Osteoblast (primary cell): ENCODE measurements around the gene ITCH. TPM values are rescaled to one million over a fixed set of nuclear protein-coding genes. Genes with fewer than 3 reads are reported as not detected.
"Not testable (repeated sequence)": the region's sequence is repeated elsewhere in the genome, so short reads cannot be mapped to it uniquely, and the experiment has no call there.

ENCODE experiments used
- DNase-seq: peaks from one replicate; pipeline ENCODE4 v3.0.0; 2011; ENCODE audit warnings: low spot score, mixed read lengths; ENCODE audit not compliant: insufficient read length; ENCODE audit errors: missing footprints
- H2AFZ ChIP-seq: 2 replicates; pipeline ENCODE4 v1.6.0; 2011; ENCODE audit warnings: mild to moderate bottlenecking, low read length
- H3K27ac ChIP-seq: 2 replicates; pipeline ENCODE4 v1.5.1; 2011; ENCODE audit warnings: mild to moderate bottlenecking, low read depth, low read length, moderate library complexity
- H3K27me3 ChIP-seq: 2 replicates; pipeline ENCODE4 v1.6.0; 2012; ENCODE audit warnings: mild to moderate bottlenecking, control low read depth, inconsistent platforms, low read length, moderate library complexity; ENCODE audit not compliant: insufficient read depth
- H3K36me3 ChIP-seq: 2 replicates; pipeline ENCODE4 v1.5.1; 2011; ENCODE audit warnings: mild to moderate bottlenecking, low read length, control low read depth, moderate library complexity; ENCODE audit not compliant: insufficient read depth
- H3K4me1 ChIP-seq: 2 replicates; pipeline ENCODE4 v1.5.1; 2011; ENCODE audit warnings: mild to moderate bottlenecking, low read length, control low read depth, moderate library complexity; ENCODE audit not compliant: insufficient read depth
- H3K4me2 ChIP-seq: 2 replicates; pipeline ENCODE4 v1.6.0; 2011; ENCODE audit warnings: mild to moderate bottlenecking, low read length; ENCODE audit not compliant: insufficient read depth
- H3K4me3 ChIP-seq: fragments of 200-600 bp; sonication (generic); 3 replicates; pipeline ENCODE4 v1.5.1; 2012; ENCODE audit warnings: mild to moderate bottlenecking, low read length, inconsistent platforms; ENCODE audit not compliant: insufficient read depth
- H3K79me2 ChIP-seq: 2 replicates; pipeline ENCODE4 v1.6.0; 2012; ENCODE audit warnings: mild to moderate bottlenecking, low read length, control low read depth, inconsistent platforms; ENCODE audit not compliant: insufficient read depth
- H3K9me3 ChIP-seq: 2 replicates; pipeline ENCODE4 v1.5.1; 2011; ENCODE audit warnings: low read depth, low read length, control low read depth
- H4K20me1 ChIP-seq: 2 replicates; pipeline ENCODE4 v1.6.0; 2012; ENCODE audit warnings: mild to moderate bottlenecking, low read length, control low read depth; ENCODE audit not compliant: insufficient read depth
- CTCF ChIP-seq: IDR thresholded peaks from 2 replicates; pipeline ENCODE4 v1.5.1; 2011; ENCODE audit warnings: mild to moderate bottlenecking, low read depth, low read length, moderate library complexity; ENCODE audit errors: extremely low read depth
- total RNA-seq: library from RNA; depleted of rRNA; stranded (reverse); fragments of >200 nt; gene quantifications from 2 replicates; pipeline ENCODE4 v1.2.3, GENCODE V29; 2012

ITCH gene
- total RNA-seq, 1 donor: 79.3 TPM

- H3K9me3 ChIP-seq: no peaks in the 10 kb centered on the region
- no peaks in the 10 kb centered on the region for H3K79me2 ChIP-seq
- no peaks in the 10 kb centered on the region for H3K4me1 ChIP-seq
- H3K36me3 ChIP-seq: no peaks in the 10 kb centered on the region
- no peak overlapping the region for H3K4me2 ChIP-seq
- no peak for DNase-seq
- H2AFZ ChIP-seq: no peak overlapping the region
- no peak overlapping the region for H3K4me3 ChIP-seq
- TF ChIP-seq CTCF: no peak
- H3K27ac ChIP-seq: no peak overlapping the region
- H3K27me3 ChIP-seq: no peaks in the 10 kb centered on the region
- H4K20me1 ChIP-seq: no peaks in the 10 kb centered on the region
Measured at GRCh38 chr20:34328928-34329677, 34.0 kb upstream of the ITCH start.

DNA sequence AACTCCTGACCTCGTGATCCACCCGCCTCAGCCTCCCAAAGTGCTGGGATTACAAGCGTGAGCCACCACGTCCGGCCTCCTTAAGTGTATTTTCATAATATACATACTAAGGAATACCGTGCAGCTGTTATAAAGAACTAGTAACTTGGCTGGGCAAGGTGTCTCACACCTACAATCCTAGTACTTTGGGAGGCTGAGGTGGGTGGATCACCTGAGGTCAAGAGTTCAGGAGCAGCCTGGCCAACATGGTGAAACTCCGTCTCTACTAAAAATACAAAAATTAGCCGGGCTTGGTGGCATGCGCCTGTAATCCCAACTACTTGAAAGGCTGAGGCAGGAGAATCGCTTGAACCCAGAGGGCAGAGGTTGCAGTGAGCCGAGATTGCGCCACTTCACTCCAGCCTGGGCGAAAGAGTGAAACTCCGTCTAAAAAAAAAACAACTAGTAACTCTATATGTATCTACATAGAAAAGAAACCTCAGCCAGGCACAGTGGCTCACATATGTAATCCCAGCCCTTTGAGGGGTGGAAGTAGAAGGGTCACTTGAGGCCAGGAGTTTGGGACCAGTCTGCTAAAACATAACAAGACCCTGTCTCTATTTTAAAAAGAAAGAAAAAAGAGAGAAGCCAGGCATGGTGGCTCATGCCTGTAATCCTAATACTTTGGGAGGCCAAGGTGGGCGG is 32.1 kb upstream of the ITCH start:
- H3K27ac ChIP-seq, H3K9me3 ChIP-seq, H4K20me1 ChIP-seq, H3K4me1 ChIP-seq, H2AFZ ChIP-seq, H3K36me3 ChIP-seq, DNase-seq, H3K4me2 ChIP-seq, H3K4me3 ChIP-seq, H3K79me2 ChIP-seq, H3K27me3 ChIP-seq: not testable (repeated sequence)

DNA sequence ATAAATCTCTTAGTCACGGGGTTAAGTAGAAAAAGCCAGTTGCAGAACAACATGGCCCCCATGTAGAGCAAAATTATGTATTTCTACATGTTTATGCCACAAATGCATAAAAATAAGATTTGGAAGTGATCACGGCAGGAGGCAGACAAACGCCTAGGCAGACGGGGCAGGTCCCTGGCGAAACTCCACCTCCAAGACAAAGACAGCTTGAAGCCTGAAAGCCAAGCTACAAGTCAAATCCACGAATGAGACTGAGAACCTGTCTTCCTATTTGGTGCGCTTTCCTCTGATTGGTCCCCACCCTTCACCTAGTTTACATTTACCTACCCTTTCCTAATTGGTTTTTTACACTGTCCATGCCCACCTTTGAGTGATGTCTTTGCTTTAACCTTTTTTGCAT is 31.2 kb upstream of the ITCH start:
- peaks cover 7% of the 10 kb centered on the region for H3K4me1 ChIP-seq
- no peak for DNase-seq
- no peak overlapping the region for H2AFZ ChIP-seq
- H3K9me3 ChIP-seq: no peaks in the 10 kb centered on the region
- H3K27me3 ChIP-seq: no peaks in the 10 kb centered on the region
- no peak for TF ChIP-seq CTCF
- H3K4me2 ChIP-seq: no peak overlapping the region
- no peak overlapping the region for H3K4me3 ChIP-seq
- no peaks in the 10 kb centered on the region for H4K20me1 ChIP-seq
- H3K79me2 ChIP-seq: no peaks in the 10 kb centered on the region
- H3K36me3 ChIP-seq: no peaks in the 10 kb centered on the region
- H3K27ac ChIP-seq: no peak overlapping the region

DNA sequence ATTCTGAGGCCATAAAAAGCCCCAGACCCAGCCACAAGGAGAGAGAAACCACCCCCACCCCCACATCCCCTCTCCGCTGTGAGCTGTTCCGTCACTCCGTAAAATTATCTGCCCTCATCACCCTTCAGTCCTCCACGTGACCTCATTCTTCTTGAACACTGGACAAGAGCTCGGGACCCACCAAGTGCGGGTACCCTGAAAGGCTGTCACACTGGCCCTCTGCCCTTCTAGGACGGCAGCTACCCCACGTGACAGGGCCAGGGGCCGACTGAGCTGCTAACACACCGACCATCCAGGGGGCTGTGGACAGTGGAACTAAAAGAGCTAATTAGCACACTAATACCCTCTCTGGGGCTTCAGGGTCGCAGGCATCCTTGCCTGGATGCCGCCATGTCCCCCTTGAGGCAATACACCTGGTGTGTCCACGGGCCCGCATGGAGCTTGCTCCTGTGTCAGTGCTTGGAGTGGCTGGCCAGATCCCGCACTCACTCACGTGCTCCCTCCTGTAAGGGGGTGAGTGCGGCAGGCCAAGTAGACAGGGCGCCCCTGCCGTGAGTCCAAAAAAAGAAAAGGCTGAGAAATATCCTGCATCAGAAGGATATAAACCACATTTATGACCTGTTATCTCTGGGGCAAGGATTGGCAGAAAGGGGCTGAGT is 30.7 kb upstream of the ITCH start:
- Histone ChIP-seq H3K79me2 (no peaks in the 10 kb centered on the region), H3K27ac (no peak overlapping the region), H3K9me3 (no peaks in the 10 kb centered on the region), H2AFZ (no peak overlapping the region), H3K36me3 (no peaks in the 10 kb centered on the region), H3K27me3 (no peaks in the 10 kb centered on the region), H3K4me3 (no peak overlapping the region), H3K4me1 (peaks cover 7% of the 10 kb centered on the region), H4K20me1 (no peaks in the 10 kb centered on the region), H3K4me2 (no peak overlapping the region)
- no peak for TF ChIP-seq CTCF
- no peak for DNase-seq
